M059J (cell line): Measurements from ENCODE around the gene TMEM123. TPM values are rescaled to one million over a fixed set of nuclear protein-coding genes. Genes with fewer than 3 reads are reported as not detected.
"Not testable (repeated sequence)": the region's sequence is repeated elsewhere in the genome, so short reads cannot be mapped to it uniquely, and the experiment has no call there.

ENCODE experiments used
- DNase-seq: peaks from one replicate; pipeline ENCODE4 v3.0.0-alpha.2; 2012; ENCODE audit warnings: low read depth
- total RNA-seq: library from RNA; depleted of rRNA; stranded (reverse); fragments of >200 nt; shearing (Covaris generic); gene quantifications from 2 replicates; pipeline ENCODE4 v1.2.3, GENCODE V29; 2014

The TMEM123 gene
- total RNA-seq, 1 experiment from 2014 or later = 258 TPM

DNA sequence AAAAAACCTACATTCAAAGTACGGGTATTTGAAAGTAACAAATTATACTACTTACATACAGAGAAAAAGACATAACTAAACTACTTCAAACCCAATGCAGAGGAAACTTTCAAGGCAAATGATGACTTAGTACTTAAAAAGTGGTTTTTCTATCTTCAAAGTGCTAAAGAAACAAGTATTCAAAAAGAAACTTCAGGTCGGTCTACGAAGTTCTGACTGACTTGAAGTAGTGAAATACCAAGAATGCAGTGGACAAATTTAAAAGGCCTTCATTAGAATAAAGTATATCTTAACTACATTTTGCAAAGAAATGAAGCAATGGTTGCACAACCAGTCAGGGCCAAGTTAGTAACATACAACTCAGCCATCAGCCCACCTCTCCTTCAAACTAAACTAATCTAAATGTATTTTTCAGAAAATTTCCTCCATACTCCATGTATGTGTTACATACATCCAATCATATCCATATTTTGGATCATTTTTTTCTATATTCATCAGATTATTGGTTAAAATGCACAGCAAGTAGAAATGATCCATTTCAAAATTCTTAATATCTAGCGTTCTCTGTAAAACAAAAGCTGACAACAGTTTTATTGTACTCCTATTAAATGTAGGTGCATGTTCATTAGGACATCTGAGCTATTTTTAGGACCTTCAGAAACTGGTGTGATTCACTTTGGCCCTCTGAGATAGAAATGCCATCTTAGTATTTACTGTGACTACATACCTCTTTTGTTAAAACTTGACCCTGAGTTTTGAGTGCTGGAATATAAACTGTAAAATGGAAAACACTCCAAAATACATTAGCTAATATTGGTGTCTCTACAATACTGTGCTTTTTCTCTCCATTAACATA is 55.6 kb downstream of the TMEM123 start:
- DNase-seq = no peak

DNA sequence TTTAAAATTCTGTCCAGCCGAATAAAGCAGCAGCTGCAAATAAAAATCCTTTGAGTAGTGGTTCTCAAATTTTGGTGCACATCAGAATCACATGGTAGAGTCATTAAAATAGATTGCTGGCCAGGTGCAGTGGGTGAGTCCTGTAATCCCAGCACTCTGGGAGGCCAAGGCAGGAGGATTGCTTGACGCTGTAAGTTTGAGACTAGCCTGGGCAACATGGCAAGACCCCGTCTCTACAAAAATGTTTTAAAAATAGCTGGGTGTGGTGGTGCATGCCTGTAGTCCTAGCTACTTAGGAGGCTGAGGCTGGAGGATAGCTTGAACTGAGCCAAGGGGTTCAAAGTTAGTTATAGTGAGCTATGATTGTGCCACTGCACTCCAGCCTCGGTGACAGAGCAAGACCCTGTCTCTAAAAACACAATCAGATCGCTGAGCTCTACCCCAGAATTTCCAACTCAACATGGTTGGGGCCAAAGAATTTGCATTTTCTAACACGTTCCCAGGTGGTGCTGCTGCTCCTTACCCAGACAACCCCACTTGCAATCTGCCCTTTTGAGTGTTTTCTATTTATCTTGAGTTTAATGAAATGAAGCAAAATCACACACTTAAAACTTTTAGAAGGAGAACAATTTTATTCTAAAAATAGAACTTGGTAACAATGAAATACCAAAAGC is 56.7 kb downstream of the TMEM123 start:
- no peak for DNase-seq

- no peak for DNase-seq
Measured at GRCh38 chr11:102393272-102393730, 59.3 kb downstream of the TMEM123 start.

DNA sequence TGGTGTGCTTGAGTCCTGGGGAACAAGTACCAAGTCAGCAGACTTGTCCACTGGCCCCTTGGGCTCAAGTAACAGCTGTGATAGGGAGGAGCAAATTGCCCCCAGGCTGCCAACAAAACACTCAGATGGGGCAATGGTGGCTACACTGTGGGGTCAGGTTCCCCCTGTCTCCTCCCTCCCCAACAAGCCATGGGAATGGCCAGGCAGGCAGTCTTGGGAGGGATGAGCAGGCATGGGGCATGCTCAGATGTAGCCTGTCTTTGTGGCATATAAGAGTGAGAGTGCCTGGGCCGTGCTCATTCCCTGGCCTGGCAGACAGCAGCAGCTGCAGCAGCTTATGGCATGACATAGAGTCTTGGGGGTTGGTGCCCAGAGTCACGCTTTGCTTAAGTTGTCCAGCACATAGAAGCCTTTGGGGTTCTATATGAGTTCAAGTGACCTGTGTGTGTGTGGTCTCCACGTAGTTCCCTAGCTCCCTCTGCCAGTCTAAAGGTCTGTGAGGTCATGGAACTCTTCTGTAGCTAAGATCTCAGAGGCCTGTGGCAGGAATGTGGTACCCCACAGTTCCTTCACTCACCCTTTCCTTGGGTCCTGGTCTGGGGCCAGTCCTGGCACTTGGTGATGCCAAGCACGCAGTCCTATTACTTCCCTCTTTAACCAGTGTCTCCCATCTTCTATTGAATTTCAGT is 60.9 kb downstream of the TMEM123 start:
- DNase-seq = no peak

- peak; percentile 66 for DNase-seq
Measured at GRCh38 chr11:102390667-102391465, 61.7 kb downstream of the TMEM123 start.

GRCh38 chr11:102389253-102389652 is 63.3 kb downstream of the TMEM123 start:
- DNase-seq = peak; percentile 79

DNA sequence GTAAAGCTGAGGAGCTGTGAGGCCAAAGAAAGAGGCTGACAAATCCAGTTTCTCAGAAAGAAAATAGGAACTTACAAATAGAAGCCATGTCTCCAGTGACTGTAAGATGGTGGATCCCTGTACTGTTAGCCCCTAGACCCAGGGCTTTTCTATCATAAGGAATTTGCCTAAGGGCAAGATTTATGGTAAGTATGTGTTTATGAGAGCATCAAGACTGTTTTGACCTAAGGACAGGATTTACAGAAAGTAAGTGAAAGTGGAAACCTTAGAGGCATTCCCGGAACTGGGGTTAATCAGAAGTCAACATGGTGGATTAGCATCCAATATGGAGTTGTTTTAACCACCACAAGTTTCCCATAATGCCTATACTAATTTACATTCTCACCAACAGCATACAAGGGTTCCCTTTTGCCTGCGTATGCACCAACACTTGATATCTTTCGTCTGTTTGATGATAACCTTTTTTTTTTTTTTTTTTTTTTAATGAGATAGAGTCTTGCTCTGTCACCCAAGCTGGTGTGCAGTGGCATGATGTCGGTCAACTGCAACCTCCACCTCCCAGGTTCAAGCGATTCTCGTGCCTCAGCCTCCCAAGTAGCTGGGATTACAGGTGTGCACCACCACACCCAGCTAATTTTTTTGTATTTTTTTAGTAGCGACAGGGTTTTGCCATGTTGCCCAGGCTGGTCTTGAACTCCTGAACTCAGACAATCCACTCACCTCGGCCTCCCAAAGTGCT is 65.4 kb downstream of the TMEM123 start:
- DNase-seq = no peak

- no peak for DNase-seq
Measured at GRCh38 chr11:102386136-102386734, 66.3 kb downstream of the TMEM123 start.

DNA sequence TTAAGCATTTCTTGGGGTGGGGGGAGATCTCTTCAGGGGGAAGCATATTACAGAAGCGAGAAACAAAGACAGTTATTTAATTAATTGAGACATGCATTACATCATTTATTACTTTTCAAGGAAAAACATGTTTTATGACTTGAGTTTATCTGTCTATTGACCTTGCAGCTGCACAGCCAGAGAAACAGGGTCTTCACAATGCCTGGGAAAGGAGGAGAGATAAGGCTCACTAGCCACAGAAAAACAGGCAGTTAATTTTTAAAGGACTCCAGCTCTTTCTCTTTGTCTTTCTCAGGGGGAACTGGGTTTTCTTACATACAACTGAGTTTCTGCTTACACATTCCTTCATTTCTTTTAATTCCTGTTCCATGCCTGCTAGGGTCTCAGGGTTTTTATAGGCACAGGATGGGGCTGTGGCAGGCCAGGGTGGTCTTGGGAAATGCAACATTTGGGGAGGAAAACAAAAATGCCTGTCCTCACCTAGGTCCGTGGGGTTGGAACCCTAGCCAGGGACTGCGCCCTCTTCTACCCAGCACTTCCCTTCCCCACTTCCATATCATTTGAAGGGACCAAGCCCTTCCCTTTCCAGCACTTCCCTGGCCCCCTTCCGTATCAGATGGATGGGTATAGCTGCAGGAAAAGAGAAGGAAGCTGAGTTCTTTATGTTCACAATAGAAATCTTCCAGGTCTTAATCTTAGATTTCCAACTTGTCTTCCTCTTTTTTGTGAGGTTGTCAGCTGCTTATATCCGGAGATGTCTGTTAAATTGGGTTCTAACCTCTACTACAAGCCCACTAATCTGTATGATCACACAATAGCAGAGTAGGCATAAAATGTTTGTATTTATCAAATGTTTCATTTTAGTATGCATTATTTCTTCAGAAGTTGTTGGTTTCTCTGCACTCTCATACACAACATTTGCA is 67.2 kb downstream of the TMEM123 start:
- DNase-seq = no peak

DNA sequence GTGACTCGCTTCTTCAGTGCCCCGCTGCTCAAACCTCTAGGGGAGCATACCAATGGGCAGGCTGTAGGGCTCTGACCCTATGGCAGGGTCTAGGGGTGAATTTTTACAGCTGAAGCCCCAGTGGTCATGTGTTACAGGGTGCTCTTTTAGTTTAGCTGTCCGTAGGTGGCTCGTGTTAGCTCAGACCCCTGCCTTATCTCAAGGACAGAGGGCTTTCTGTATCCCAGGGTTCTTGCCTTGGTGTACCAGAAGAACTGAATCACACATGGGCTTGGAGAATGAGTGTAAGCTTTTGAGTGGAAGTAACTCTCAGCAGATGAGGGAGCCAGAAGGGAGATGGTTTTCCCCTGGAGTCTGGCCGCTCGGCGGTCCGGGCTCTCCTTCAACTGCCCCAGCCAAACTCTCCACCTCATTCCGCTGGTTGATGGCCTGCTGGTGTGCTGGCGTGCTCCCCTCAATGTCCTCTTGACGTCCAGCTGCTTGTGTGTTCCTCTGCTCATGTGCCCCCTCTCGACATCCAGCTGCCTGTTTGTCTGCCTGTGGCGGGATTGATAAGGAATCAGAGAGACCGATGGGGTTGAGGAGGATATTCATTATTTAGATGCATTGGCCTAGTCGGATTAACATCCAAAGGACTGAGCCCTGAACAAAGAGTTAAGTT is 68.0 kb downstream of the TMEM123 start:
- DNase-seq = no peak

DNA sequence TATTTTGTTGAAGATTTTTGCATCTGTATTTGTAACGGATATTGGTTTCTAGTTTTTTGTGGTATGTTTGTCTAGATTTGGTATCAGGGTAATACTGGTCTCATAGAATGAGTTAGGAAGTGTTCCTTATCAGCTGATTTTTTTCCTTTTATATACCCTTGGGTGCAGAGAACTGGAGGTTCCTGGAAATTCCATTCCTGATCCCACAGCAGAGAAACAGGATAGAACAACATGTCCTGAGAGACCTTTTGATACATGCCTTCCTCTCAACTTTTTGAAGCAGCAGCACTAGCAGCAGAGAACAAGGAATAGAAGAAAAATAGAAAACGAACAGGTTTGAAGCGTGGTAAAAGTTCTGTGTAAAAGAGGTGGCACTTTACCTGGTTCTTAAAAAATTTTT is 68.7 kb downstream of the TMEM123 start:
- no peak for DNase-seq

DNA sequence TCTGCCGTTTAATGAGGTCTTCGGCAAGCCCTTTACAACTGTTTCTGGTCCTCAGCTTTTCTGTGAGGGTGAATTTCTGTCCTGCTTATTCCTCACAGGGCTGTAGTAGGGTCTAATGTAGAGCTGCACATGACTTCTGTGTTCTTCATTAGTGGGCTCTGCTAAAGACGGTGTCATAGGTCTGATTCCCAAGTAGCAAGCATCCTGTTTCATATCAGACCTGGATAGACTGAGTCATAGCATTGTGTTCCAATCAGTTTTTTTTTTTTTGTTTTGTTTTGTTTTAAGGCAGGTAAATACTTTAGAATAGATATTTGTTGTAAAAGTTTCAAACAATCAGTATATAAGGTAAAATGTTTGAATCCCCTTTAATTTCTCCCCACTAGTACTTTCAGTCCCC is 70.2 kb downstream of the TMEM123 start:
- DNase-seq = no peak

DNA sequence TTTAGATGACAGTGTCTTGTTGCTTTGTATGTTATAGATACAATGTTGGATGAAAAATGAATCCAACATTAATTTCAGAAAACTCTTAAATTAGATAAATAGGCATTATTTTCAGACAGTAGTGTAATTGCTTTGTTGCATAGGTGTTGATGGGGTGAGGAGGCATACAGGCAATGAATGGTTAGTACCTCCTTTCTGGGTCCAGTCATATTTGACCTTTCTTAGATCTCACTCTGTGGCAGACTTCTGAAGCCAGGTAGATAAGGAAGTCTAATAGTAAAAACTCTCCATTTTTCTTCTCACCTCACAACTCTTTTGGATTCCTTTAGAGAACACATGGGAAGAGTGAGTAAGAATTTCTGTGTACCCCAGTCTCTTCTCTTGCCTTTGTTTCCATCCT is 73.7 kb downstream of the TMEM123 start:
- DNase-seq = no peak

GRCh38 chr11:102377891-102378290 is 74.7 kb downstream of the TMEM123 start:
- DNase-seq = no peak

DNA sequence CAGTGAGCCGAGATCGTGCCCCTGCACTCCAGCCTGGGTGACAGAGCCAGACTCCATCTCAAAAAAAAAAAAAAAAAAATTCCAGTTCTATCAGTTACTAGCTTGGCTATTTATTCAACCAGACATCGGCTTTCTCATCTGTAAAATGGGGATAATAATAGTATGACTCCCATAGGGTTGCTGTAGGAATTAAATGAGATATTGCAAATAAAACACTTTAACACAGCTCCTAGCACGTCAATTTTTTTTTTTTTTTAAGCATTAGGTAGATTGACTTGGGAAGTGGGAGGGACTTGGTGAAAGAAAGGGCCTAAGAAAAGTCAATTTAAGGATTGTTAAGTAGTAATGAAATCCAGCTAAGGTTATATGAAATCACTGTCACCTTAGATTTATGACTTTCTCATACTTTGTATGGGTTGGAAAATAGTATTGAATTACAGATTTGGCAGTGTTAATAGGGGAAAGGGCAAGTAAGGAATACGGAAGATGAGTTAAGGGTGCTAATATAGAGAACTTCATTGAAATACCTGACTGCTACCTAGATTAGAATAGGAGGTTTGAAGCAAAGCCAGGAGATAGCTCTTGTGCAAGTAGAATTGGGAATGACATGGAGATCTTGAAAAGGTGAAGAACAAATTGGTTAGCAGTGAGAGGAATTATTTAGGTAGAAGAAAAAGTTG is 76.7 kb downstream of the TMEM123 start:
- no peak for DNase-seq

- DNase-seq = not testable (repeated sequence)
Measured at GRCh38 chr11:102374633-102375424, 77.7 kb downstream of the TMEM123 start.

- DNase-seq = no peak
Measured at GRCh38 chr11:102368472-102368871, 84.1 kb downstream of the TMEM123 start.
